K562 treated with DMSO at 1 percent for 12 hours (cell line): Measurements from ENCODE around the gene ZNF420. TPM values are rescaled to one million over a fixed set of nuclear protein-coding genes. Genes with fewer than 3 reads are reported as not detected.

Experiments
- total RNA-seq: library from RNA; unstranded; fragments of 300-600 nt; gene quantifications from 2 replicates; pipeline ENCODE4 v1.2.3, GENCODE V29; 2022; ENCODE audit not compliant: insufficient read depth

Gene ZNF420
- total RNA-seq, result 2.2 and 5.8 TPM in 2 replicates

DNA sequence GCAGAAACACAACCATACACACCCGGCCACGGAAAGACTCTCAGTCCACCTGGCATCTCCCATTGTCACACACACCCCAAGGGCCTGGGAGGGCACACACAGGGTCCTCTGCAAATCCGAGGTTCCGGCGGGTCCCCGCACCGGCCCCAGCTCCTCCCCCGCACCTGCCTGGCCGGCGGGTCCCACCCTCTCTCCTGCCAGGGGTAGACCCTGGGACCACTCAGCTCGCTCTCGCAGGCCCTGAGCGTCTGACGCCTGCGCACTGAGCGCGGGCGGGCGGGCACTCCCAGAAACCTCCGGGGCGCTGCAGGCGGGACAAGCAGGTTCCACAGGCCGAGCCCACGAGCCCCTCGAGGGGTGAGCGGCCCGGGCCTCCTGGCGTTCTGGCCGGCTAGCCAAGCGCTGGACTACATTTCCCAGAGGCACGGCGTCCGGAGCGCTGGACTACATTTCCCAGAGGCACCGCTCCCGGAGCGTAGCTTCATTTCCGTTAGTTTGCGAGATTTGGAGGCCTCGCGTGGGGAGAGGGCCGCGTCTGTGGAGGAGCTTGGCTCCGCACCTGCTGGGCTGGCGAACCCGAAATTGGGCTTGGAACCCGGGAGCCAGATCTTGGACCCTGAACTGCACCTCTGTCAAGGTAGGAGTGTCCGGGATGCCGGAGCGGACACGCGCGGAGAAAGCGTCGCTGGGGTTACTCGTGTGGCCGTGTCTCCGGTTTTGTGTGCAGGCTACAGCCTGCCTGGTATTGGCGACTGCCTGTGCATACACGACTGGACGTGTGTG, at the start of gene ZNF420:
ZNF420 (plus strand) TSS at position 500 of the 783 bp plus-strand sequence. CDS start 10,686 bp downstream, outside the sequence.

GRCh38 chr19:37172368-37173366, 94.4 kb downstream of the ZNF420 start, which contains the start of gene ZNF585A:
TSS of gene ZNF585A (minus strand) at chr19:37172695. CDS start at chr19:37169910, 2,785 bp downstream.

Other genes with a start within 250 kb of the ZNF420 start
- gene ZNF790, start 240.0 kb upstream of the ZNF420 start, total RNA-seq, result not detected in 2 replicates
- 0.47 TPM in 1 of 2 replicates, not detected in the other for gene ZNF345, start 227.6 kb upstream of the ZNF420 start, total RNA-seq
- not detected in 2 replicates for gene ZNF829, start 162.1 kb upstream of the ZNF420 start, total RNA-seq
- gene ZNF568, start 162.1 kb upstream of the ZNF420 start, total RNA-seq, result 0.28 TPM in 1 of 2 replicates, not detected in the other
- gene ZNF585A, start 94.3 kb downstream of the ZNF420 start, total RNA-seq, result 9.7 and 10.7 TPM in 2 replicates
- gene ZNF585B, start 132.1 kb downstream of the ZNF420 start, total RNA-seq, result 2.1 and 2.3 TPM in 2 replicates
- 1.7 and 4.5 TPM in 2 replicates for gene ZNF383, start 139.8 kb downstream of the ZNF420 start, total RNA-seq